SU-DHL-6 (cell line): ENCODE results near the gene TXLNB.

Experiments used
- H2AFZ ChIP-seq: fragments of 200-600 bp; sonication (generic); 2 replicates; pipeline ENCODE4 v1.6.1; 2014; ENCODE audit warnings: low read depth, mild to moderate bottlenecking, moderate library complexity, mixed read lengths, antibody characterized with exemption, low read length; ENCODE audit not compliant: severe bottlenecking
- H3F3A ChIP-seq: fragments of 200-600 bp; shearing (Covaris generic); 2 replicates; pipeline ENCODE4 v1.6.0; 2016; ENCODE audit warnings: antibody characterized with exemption, mild to moderate bottlenecking; ENCODE audit not compliant: insufficient read depth
- H3K27ac ChIP-seq: fragments of 200-600 bp; sonication (generic); 2 replicates; pipeline ENCODE4 v1.5.1; 2016; ENCODE audit warnings: low read depth, mild to moderate bottlenecking, low read length, moderate library complexity, mixed read lengths
- H3K27me3 ChIP-seq: fragments of 200-600 bp; sonication (generic), shearing (Covaris generic); 2 replicates; pipeline ENCODE4 v1.6.0; 2014; ENCODE audit warnings: mild to moderate bottlenecking, low read length
- H3K36me3 ChIP-seq: fragments of 200-600 bp; sonication (generic); 2 replicates; pipeline ENCODE4 v1.6.1; 2014; ENCODE audit warnings: mild to moderate bottlenecking, low read length, mixed read lengths
- H3K4me2 ChIP-seq: fragments of 300-600, 200-600 bp; shearing (Covaris generic), sonication (generic); 2 replicates; pipeline ENCODE4 v1.6.0; 2014; ENCODE audit warnings: low read length, low read depth, mild to moderate bottlenecking; ENCODE audit not compliant: poor library complexity, severe bottlenecking
- H3K4me3 ChIP-seq: fragments of 200-600 bp; sonication (generic); 2 replicates; pipeline ENCODE4 v1.5.1; 2014; ENCODE audit warnings: antibody characterized with exemption, low read length, mild to moderate bottlenecking, mixed read lengths; ENCODE audit not compliant: insufficient read depth, poor library complexity, severe bottlenecking
- H3K79me2 ChIP-seq: fragments of 200-600 bp; sonication (generic); 2 replicates; pipeline ENCODE4 v1.6.1; 2014; ENCODE audit warnings: mild to moderate bottlenecking, low read length, moderate library complexity; ENCODE audit not compliant: insufficient read depth
- H3K9ac ChIP-seq: fragments of 200-600 bp; sonication (generic); 2 replicates; pipeline ENCODE4 v1.7.0; 2014; ENCODE audit warnings: mild to moderate bottlenecking, low read length
- H3K9me2 ChIP-seq: fragments of 200-600 bp; sonication (generic); replicated peaks from 2 replicates; pipeline ENCODE4 v1.6.1; 2014; ENCODE audit warnings: low read length; ENCODE audit not compliant: insufficient read depth
- H3K9me3 ChIP-seq: fragments of 200-600 bp; sonication (generic); 2 replicates; pipeline ENCODE4 v1.6.1; 2014; ENCODE audit warnings: low read length, mixed read lengths; ENCODE audit not compliant: insufficient read depth
- H4K20me1 ChIP-seq: fragments of 200-600 bp; sonication (generic); 2 replicates; pipeline ENCODE4 v1.6.1; 2014; ENCODE audit warnings: low read depth, mild to moderate bottlenecking, antibody characterized with exemption, low read length, moderate library complexity, mixed read lengths
- CTCF ChIP-seq: fragments of 200-600 bp; sonication (generic); IDR thresholded peaks from one replicate; pipeline ENCODE4 v1.5.1; 2017; ENCODE audit warnings: antibody characterized with exemption, mild to moderate bottlenecking, low read length, moderate library complexity; ENCODE audit not compliant: insufficient read depth, poor library complexity, severe bottlenecking
- EZH2phosphoT487 ChIP-seq: fragments of 200-600 bp; sonication (generic), shearing (Covaris generic); conservative IDR thresholded peaks from 2 replicates; pipeline ENCODE4 v1.6.1; 2018; ENCODE audit warnings: mild to moderate bottlenecking, antibody characterized with exemption, low read length, moderate library complexity, mixed read lengths

TXLNB gene

GRCh38 chr6:139313229-139313628 lies 21.4 kb upstream of the TXLNB start:
- Histone ChIP-seq H2AFZ (no peak overlapping the region), H3K9me2 (no peaks in the 10 kb centered on the region), H3K36me3 (no peaks in the 10 kb centered on the region), H3F3A (peaks cover 3% of the 10 kb centered on the region; the same call in 1 of the 2 replicates), H3K4me2 (no peak overlapping the region), H3K27ac (peak overlapping the region; percentile 29; the same call in 1 of the 2 replicates), H3K4me3 (no peak overlapping the region), H3K9ac (no peak overlapping the region), H3K79me2 (peaks cover 5% of the 10 kb centered on the region; the same call in 1 of the 2 replicates), H4K20me1 (no peaks in the 10 kb centered on the region), H3K9me3 (no peaks in the 10 kb centered on the region), H3K27me3 (no peaks in the 10 kb centered on the region)
- TF ChIP-seq EZH2phosphoT487, result no peak
- TF ChIP-seq CTCF, result no peak

DNA sequence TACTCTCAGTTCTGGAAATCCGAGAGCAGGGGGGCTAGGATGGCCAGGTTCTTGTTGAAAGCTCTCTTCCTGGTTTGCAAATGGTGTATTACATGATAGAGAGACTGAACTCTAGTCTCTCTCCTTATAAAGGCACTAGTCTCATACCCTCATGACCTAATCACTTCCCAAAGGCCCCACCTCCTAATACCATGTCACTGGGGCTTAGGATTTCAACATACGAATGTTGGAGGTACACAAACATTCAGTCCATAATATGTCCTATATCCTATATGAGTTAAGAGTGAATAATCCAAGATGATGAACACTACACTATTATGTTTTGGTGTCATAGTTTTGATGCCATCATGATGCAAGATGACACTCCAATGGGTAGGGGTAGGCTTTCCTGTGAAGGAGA lies 20.0 kb upstream of the TXLNB start:
- Histone ChIP-seq H2AFZ (no peak overlapping the region), H3K27me3 (no peaks in the 10 kb centered on the region), H4K20me1 (no peaks in the 10 kb centered on the region), H3F3A (no peaks in the 10 kb centered on the region), H3K9ac (no peak overlapping the region), H3K4me2 (no peak overlapping the region), H3K36me3 (no peaks in the 10 kb centered on the region; the same call in 1 of the 2 replicates), H3K27ac (no peak overlapping the region), H3K79me2 (peaks cover 5% of the 10 kb centered on the region; the same call in 1 of the 2 replicates), H3K9me2 (no peaks in the 10 kb centered on the region), H3K4me3 (no peak overlapping the region), H3K9me3 (no peaks in the 10 kb centered on the region)
- TF ChIP-seq EZH2phosphoT487 (no peak), CTCF (no peak)

GRCh38 chr6:139308936-139309603 lies 17.3 kb upstream of the TXLNB start:
- Histone ChIP-seq H3K27me3 (no peaks in the 10 kb centered on the region), H3K9me2 (no peaks in the 10 kb centered on the region), H3K9ac (no peak overlapping the region), H4K20me1 (no peaks in the 10 kb centered on the region), H3K79me2 (peaks cover 9% of the 10 kb centered on the region), H3K4me2 (no peak overlapping the region), H3K36me3 (peaks cover under 1% of the 10 kb centered on the region; the same call in 1 of the 2 replicates), H3K4me3 (no peak overlapping the region), H3K27ac (no peak overlapping the region), H3K9me3 (no peaks in the 10 kb centered on the region), H3F3A (peaks cover 7% of the 10 kb centered on the region; the same call in 1 of the 2 replicates), H2AFZ (no peak overlapping the region)
- TF ChIP-seq CTCF (no peak), EZH2phosphoT487 (no peak)
